ENCODE data around the gene PRSS33.

PRSS33 gene

GRCh38 chr16:2819939-2820835, 32.8 kb upstream of the PRSS33 start:
- no peak for DNase-seq

GRCh38 chr16:2819179-2819938, 32.0 kb upstream of the PRSS33 start:
- no peak for DNase-seq

GRCh38 chr16:2818272-2818876, 31.0 kb upstream of the PRSS33 start:
- DNase-seq: no peak

GRCh38 chr16:2817340-2818271, 30.2 kb upstream of the PRSS33 start:
- no peak for DNase-seq

- DNase-seq: no peak
Measured at GRCh38 chr16:2816751-2817339, 29.5 kb upstream of the PRSS33 start, which contains the start of gene PRSS21. Gene PRSS21, plus strand, starts transcription at chr16:2817237. Its CDS starts 32 bp downstream, at chr16:2817269.

- DNase-seq: no peak
Measured at GRCh38 chr16:2815299-2815771, 28.0 kb upstream of the PRSS33 start.

- no peak for DNase-seq
Measured at GRCh38 chr16:2814551-2815298, 27.4 kb upstream of the PRSS33 start.

- no peak for DNase-seq
Measured at GRCh38 chr16:2813771-2814221, 26.4 kb upstream of the PRSS33 start.

- DNase-seq: no peak
Measured at GRCh38 chr16:2811703-2812471, 24.5 kb upstream of the PRSS33 start.

GRCh38 chr16:2810651-2811050, 23.3 kb upstream of the PRSS33 start:
- DNase-seq: no peak

- no peak for DNase-seq
Measured at GRCh38 chr16:2809149-2809760, 21.9 kb upstream of the PRSS33 start.

GRCh38 chr16:2808181-2808580, 20.8 kb upstream of the PRSS33 start:
- no peak for DNase-seq

GRCh38 chr16:2806286-2806685, 18.9 kb upstream of the PRSS33 start:
- no peak for DNase-seq

GRCh38 chr16:2804728-2805127, 17.4 kb upstream of the PRSS33 start:
- no peak for DNase-seq

GRCh38 chr16:2803545-2804195, 16.3 kb upstream of the PRSS33 start:
- no peak for DNase-seq

- no peak for DNase-seq
Measured at GRCh38 chr16:2799859-2800226, 12.5 kb upstream of the PRSS33 start.

GRCh38 chr16:2799205-2799858, 12.0 kb upstream of the PRSS33 start:
- no peak for DNase-seq

- no peak for DNase-seq
Measured at GRCh38 chr16:2798723-2799204, 11.4 kb upstream of the PRSS33 start.

Data from 8988T (cell line).